Keratinocyte (primary cell): ENCODE results near the gene LYSMD2.

Experiments used
- EZH2 ChIP-seq: IDR thresholded peaks from one replicate; pipeline ENCODE4 v1.6.1; 2012; ENCODE audit warnings: inconsistent platforms, mild to moderate bottlenecking, low read length, moderate library complexity
- TF ChIP-seq, protein P1 (sequence below), 3 experiments: IDR thresholded peaks in 1 of 3; conservative IDR thresholded peaks in 1 of 3; optimal IDR thresholded peaks in 1 of 3; 2 replicates in 2 of 3; 3 replicates in 1 of 3; pipeline versions ENCODE3 to v1.5.1; 2011; ENCODE audit warnings: low read length in 3 of 3, mild to moderate bottlenecking in 3 of 3, moderate library complexity in 2 of 3, control low read depth in 1 of 3, inconsistent platforms in 1 of 3; ENCODE audit not compliant: insufficient read depth in 2 of 3; ENCODE audit errors: extremely low read depth in 1 of 3

DNA sequence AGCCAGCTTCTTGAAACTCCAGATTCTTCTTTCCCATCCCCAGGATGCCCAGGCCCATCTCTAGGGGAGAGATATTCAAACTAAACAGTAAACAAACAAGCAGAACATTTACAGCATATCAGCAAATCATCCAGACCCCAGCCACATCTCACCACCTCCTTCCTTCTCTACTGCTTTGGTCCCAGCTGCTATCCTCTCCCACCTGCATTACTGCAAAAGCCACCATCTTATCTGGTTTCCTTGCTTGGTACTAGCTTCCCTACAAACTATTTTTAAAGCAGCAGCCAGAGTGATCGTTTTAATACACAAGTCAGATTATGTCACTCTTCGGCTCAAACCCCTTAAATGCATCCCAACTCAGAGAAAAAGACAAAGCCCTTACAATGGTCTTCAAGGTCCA lies 4.8 kb downstream of the LYSMD2 start:
- TF ChIP-seq, protein P1, sequence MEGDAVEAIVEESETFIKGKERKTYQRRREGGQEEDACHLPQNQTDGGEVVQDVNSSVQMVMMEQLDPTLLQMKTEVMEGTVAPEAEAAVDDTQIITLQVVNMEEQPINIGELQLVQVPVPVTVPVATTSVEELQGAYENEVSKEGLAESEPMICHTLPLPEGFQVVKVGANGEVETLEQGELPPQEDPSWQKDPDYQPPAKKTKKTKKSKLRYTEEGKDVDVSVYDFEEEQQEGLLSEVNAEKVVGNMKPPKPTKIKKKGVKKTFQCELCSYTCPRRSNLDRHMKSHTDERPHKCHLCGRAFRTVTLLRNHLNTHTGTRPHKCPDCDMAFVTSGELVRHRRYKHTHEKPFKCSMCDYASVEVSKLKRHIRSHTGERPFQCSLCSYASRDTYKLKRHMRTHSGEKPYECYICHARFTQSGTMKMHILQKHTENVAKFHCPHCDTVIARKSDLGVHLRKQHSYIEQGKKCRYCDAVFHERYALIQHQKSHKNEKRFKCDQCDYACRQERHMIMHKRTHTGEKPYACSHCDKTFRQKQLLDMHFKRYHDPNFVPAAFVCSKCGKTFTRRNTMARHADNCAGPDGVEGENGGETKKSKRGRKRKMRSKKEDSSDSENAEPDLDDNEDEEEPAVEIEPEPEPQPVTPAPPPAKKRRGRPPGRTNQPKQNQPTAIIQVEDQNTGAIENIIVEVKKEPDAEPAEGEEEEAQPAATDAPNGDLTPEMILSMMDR (optimal IDR thresholded peaks at IDR 0.05 in 1 of 3, IDR thresholded peaks at IDR 0.05 in 1 of 3, conservative IDR thresholded peaks at IDR 0.05 in 1 of 3; ENCODE audit: extremely low read depth in 1 of 3, insufficient read depth in 2 of 3, low read length in 3 of 3), result no peak
- no peak for TF ChIP-seq EZH2
